ENCODE results near the gene GNAL.

The GNAL gene

GRCh38 chr18:11826836-11827235, 137.8 kb downstream of the GNAL start:
- no peaks in the 10 kb centered on the region for H4K20me1 ChIP-seq (ENCODE audit: low read depth, low read length)
- no peak for TF ChIP-seq CTCF (IDR thresholded peaks at IDR 0.05; ENCODE audit: insufficient read depth, low read length, poor library complexity, severe bottlenecking)
- TF ChIP-seq EZH2phosphoT487 (conservative IDR thresholded peaks at IDR 0.05; ENCODE audit: low read length), result no peak
- H2AFZ ChIP-seq (ENCODE audit: low read depth, low read length, severe bottlenecking), result no peak overlapping the region
- no peaks in the 10 kb centered on the region for H3K9me3 ChIP-seq (ENCODE audit: insufficient read depth, low read length)
- H3K79me2 ChIP-seq (ENCODE audit: insufficient read depth, low read length), result no peaks in the 10 kb centered on the region
- no peak overlapping the region for H3K27ac ChIP-seq (ENCODE audit: low read depth, low read length)
- H3K4me3 ChIP-seq (ENCODE audit: insufficient read depth, low read length, poor library complexity, severe bottlenecking), result no peak overlapping the region
- H3K4me2 ChIP-seq (ENCODE audit: low read depth, low read length, poor library complexity, severe bottlenecking), result no peak overlapping the region
- no peak overlapping the region for H3K9ac ChIP-seq (ENCODE audit: low read length)
- no peaks in the 10 kb centered on the region for H3K27me3 ChIP-seq (ENCODE audit: low read length)
- no peaks in the 10 kb centered on the region for H3K9me2 ChIP-seq (replicated peaks; ENCODE audit: insufficient read depth, low read length)
- H3K36me3 ChIP-seq (ENCODE audit: low read length), result no peaks in the 10 kb centered on the region
- no peaks in the 10 kb centered on the region for H3F3A ChIP-seq (ENCODE audit: insufficient read depth)

- H3K4me3 ChIP-seq (ENCODE audit: insufficient read depth, low read length, poor library complexity, severe bottlenecking), result no peak overlapping the region
- TF ChIP-seq EZH2phosphoT487 (conservative IDR thresholded peaks at IDR 0.05; ENCODE audit: low read length) (no peak), CTCF (IDR thresholded peaks at IDR 0.05; ENCODE audit: insufficient read depth, low read length, poor library complexity, severe bottlenecking) (no peak)
- no peak overlapping the region for H2AFZ ChIP-seq (ENCODE audit: low read depth, low read length, severe bottlenecking)
- H3K36me3 ChIP-seq (ENCODE audit: low read length), result no peaks in the 10 kb centered on the region
- H3K27me3 ChIP-seq (ENCODE audit: low read length), result no peaks in the 10 kb centered on the region
- H4K20me1 ChIP-seq (ENCODE audit: low read depth, low read length), result no peaks in the 10 kb centered on the region
- H3K27ac ChIP-seq (ENCODE audit: low read depth, low read length), result no peak overlapping the region
- H3K4me2 ChIP-seq (ENCODE audit: low read depth, low read length, poor library complexity, severe bottlenecking), result no peak overlapping the region
- H3K9me3 ChIP-seq (ENCODE audit: insufficient read depth, low read length), result no peaks in the 10 kb centered on the region
- no peaks in the 10 kb centered on the region for H3K79me2 ChIP-seq (ENCODE audit: insufficient read depth, low read length)
- no peaks in the 10 kb centered on the region for H3K9me2 ChIP-seq (replicated peaks; ENCODE audit: insufficient read depth, low read length)
- H3F3A ChIP-seq (ENCODE audit: insufficient read depth), result no peaks in the 10 kb centered on the region
- H3K9ac ChIP-seq (ENCODE audit: low read length), result no peak overlapping the region
These were observed 139.8 kb downstream of the GNAL start for GRCh38 chr18:11828786-11829432.

- Histone ChIP-seq H3K27me3 (ENCODE audit: low read length) (no peaks in the 10 kb centered on the region), H3K9me3 (ENCODE audit: insufficient read depth, low read length) (no peaks in the 10 kb centered on the region), H4K20me1 (ENCODE audit: low read depth, low read length) (no peaks in the 10 kb centered on the region), H3K79me2 (ENCODE audit: insufficient read depth, low read length) (no peaks in the 10 kb centered on the region), H3K27ac (ENCODE audit: low read depth, low read length) (no peak overlapping the region), H3K9me2 (replicated peaks; ENCODE audit: insufficient read depth, low read length) (no peaks in the 10 kb centered on the region), H2AFZ (ENCODE audit: low read depth, low read length, severe bottlenecking) (no peak overlapping the region), H3K4me3 (ENCODE audit: insufficient read depth, low read length, poor library complexity, severe bottlenecking) (no peak overlapping the region), H3F3A (ENCODE audit: insufficient read depth) (no peaks in the 10 kb centered on the region), H3K4me2 (ENCODE audit: low read depth, low read length, poor library complexity, severe bottlenecking) (no peak overlapping the region), H3K36me3 (ENCODE audit: low read length) (no peaks in the 10 kb centered on the region), H3K9ac (ENCODE audit: low read length) (no peak overlapping the region)
- no peak for TF ChIP-seq EZH2phosphoT487 (conservative IDR thresholded peaks at IDR 0.05; ENCODE audit: low read length)
- no peak for TF ChIP-seq CTCF (IDR thresholded peaks at IDR 0.05; ENCODE audit: insufficient read depth, low read length, poor library complexity, severe bottlenecking)
These were observed 141.5 kb downstream of the GNAL start for GRCh38 chr18:11830585-11830984.
